Measurements from ENCODE around the gene ELMO2. TPM values are rescaled to one million over a fixed set of nuclear protein-coding genes. Genes with fewer than 3 reads are reported as not detected.
A peak's percentile ranks its signal among the peaks of the same experiment; 100 is the strongest.

Gene ELMO2, protein sequence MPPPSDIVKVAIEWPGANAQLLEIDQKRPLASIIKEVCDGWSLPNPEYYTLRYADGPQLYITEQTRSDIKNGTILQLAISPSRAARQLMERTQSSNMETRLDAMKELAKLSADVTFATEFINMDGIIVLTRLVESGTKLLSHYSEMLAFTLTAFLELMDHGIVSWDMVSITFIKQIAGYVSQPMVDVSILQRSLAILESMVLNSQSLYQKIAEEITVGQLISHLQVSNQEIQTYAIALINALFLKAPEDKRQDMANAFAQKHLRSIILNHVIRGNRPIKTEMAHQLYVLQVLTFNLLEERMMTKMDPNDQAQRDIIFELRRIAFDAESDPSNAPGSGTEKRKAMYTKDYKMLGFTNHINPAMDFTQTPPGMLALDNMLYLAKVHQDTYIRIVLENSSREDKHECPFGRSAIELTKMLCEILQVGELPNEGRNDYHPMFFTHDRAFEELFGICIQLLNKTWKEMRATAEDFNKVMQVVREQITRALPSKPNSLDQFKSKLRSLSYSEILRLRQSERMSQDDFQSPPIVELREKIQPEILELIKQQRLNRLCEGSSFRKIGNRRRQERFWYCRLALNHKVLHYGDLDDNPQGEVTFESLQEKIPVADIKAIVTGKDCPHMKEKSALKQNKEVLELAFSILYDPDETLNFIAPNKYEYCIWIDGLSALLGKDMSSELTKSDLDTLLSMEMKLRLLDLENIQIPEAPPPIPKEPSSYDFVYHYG
- total RNA-seq, result 16.4 TPM

DNA sequence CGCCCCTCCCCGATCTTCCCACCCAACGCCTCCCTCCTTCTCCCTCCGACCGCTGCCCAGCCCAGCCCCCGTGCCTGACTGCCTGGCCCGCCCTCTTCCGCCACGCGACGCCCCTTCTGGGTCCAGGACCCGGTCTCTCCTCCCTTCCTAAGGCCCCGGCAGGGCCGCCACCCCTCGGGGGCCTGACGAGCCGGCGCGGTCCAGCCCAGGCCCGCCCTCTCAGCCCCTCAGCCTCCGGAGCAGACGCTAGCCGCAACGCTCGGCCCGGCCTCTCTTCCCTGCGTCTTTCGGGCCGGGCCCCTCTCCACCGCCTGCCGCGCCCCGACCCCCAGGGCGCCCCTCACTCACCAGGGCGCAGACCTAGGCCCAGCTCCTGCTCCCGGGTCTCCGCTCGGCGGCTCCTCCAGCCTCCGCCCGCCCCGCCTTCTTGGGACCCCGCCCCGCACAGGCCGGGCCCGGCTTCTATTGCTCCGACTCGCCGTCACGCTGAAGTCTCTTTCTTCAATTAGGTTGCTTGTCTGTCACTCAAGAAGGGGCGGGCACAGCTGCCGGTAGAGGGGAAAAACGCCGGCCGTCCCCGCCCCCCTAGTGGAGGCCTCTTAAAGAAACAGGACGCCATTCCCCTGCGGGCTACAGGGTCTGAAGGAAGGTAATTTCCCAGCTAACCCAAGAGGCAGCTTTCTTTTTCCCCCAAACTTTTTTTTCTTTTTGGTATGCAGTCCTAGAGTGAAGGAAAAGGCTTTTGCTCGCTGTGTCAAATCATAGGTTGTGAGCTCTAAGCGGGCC lies at the start of gene ELMO2:
Gene ELMO2, minus strand, starts transcription at position 416 of the 786 bp plus-strand sequence. CDS start 12,133 bp downstream, outside the sequence.
- ATAC-seq (peak; percentile 85), DNase-seq (ENCODE audit: low spot score) (peak; percentile 97)

DNA sequence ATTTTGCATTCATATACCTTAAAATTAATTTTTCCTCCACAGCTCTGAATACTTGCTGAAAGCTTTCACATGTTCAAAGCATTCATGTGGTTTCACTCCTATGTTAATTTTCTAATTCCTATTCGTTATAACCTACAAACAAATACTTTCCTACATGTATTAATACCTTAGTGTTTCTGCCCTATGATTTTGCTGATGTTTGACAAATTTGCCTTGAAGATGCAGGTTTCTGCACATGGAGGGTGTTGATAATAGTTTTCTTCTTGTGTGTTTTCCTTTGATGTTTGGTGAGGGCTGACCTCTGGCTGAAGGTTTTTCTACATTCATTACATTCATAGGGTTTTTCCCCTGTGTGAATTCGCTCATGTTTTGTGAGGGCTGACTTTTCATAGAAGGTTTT lies 49.3 kb upstream of the ELMO2 start:
- DNase-seq (ENCODE audit: low spot score), result no peak
- ATAC-seq, result no peak

DNA sequence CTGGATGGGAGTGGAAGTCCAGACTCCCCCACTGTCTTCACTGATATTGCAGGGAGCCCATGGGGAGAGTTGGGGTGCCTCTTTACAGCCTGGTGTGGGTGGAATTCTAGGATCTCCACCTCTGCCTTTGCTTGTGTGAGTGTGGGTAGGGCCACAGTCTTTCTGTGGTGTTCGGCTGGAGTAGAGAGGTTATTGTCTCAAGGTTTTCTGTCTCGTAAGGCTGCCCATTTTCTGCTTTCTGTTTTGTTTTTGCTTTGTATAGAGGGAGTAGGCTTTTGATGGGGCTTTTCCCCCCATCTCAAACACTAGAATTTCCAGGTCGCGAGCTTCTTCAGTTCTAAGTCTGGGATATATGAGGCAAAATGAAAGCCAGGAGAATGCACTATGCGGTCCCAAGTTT lies 40.4 kb upstream of the ELMO2 start:
- DNase-seq (ENCODE audit: low spot score) (no peak), ATAC-seq (no peak)

DNA sequence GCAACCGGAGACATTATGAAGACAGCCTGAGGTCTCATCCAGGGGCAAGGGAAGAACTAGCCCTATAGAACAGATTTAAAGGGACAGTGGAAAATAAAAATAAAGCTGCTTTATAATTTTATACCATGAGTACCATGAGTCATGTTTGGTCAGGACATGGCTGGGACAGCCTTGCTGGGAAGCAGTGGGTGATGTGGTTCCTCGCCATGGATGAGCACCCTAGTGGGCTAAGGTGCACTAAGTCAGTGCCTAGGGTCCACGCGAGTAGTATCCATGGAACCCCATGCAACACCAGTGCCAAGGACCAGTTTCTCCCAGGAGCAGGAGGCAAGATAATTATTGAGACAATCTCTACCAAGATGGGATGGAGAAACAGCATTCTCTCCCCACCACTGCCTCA lies 33.4 kb upstream of the ELMO2 start:
- ATAC-seq, result no peak
- DNase-seq (ENCODE audit: low spot score), result no peak

DNA sequence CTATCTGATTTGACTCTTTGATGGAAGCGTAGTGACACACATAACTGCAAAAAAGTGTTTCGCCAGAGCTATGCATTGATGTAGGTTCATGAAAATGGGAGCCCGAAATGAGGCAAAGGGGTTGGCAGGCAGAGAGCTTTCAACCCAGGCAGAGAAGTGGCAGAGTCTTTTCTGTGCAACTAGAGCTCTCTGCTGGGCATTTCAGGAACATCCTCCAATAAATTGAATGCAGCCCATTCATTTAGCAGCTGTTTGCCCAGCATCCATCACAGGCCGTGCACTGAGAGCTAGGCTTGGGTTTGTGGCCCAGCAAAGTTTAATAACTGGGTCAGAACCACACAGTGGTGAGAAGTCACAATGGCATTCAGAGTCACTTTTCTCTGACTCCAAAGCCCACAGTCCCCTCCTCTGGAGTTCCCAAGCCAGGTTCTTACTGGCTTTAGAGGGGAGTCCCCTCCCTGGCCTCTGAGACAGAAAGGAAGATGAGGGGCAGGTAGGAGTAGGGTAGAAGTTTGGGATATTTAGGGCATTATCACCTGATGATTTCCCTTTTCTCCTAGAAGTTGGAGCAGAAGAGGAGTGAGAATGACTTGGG lies 31.8 kb upstream of the ELMO2 start:
- ATAC-seq, result peak; percentile 79
- no peak for DNase-seq (ENCODE audit: low spot score)

DNA sequence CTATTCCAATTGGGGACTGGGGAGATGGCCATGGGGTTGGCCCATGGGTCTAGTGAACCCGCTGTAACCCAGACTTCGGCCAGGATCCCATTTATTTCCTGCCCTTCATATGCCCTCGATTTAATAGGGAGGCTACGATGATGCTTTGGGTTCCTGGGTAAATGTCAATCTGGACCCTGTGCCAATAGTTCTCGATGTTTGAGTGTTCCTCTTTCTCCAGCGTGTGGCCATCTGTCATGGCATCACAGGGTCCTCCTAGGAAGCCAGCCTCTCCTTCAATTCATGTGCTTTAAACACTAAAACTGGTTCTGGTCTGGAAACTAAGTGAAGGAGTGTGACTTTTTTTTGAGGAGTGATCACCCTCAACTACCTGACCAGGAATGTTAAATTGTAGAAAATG lies 28.7 kb upstream of the ELMO2 start:
- no peak for DNase-seq (ENCODE audit: low spot score)
- ATAC-seq, result no peak

DNA sequence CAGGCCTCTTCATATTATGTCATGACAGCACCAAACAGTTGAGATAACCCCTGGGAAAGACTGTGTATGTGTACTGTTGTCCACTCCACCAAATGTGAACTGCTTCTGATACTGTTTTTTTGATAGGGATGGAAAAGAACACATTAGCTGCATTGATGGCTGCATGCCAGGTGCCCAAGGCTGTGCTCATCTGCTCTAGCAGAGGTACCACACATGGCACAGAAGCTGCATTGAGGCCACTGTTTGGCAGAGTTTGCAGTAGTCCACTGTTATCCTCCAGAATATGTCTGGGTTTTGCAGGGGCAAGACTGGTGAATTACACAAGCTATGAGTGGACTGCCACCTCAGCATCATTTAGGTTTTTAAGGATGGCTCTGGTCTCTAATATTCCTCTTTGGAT lies 28.2 kb upstream of the ELMO2 start:
- no peak for DNase-seq (ENCODE audit: low spot score)
- ATAC-seq, result no peak

DNA sequence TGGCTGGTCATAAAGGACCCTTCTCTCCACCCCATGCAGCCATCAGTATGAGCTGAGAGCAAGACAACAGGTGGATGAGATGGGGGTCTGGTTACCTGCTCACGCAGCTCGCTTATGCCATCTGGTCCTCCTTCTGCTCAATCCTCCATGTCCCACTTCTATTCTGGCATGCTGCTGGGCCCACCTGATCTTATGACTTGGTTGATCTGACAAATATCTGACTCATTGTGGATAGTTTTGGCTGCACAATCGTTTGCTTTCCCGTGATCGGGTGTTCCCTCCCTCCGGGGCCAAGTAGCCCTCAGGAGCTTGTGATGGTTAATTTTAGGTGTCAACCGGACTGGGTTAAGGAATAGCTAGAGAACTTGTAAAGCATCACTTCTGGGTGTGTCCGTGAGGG lies 26.6 kb upstream of the ELMO2 start:
- ATAC-seq (no peak), DNase-seq (ENCODE audit: low spot score) (no peak)

DNA sequence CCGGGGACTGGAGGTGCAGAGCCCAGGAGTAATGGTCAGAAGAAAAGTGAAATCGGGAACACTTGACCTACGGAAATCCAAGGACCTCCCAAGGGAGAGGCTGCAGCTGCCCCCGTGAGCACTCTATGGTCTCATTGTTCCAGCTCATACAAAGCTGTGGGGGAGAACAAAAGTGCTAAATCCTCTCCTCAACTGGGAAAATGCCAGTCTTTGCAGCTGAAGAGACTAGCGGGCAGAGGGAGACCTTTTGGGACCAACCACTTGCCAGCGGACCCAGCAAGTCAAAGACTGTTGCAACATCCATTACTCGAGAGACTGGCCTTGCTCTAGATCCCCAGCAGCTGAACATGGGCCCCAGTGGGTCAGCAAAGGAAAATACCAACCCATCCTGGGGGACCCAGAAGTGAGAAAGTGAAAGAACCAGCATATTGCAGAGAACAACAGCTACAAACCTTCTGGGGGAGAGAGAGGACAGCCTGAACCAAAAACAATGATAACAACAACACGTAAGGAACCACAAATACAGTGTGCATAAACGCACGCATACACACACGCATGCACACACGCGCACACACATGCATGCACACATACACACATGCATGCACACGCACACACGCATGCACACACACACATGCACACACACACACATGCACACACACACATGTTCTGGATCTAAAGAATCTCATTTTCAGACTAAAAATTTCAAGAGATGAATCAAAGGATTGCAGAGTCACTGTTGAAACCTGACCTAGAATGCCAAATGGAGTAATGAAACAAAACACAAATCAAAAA lies 24.7 kb upstream of the ELMO2 start:
- no peak for ATAC-seq
- DNase-seq (ENCODE audit: low spot score), result no peak

DNA sequence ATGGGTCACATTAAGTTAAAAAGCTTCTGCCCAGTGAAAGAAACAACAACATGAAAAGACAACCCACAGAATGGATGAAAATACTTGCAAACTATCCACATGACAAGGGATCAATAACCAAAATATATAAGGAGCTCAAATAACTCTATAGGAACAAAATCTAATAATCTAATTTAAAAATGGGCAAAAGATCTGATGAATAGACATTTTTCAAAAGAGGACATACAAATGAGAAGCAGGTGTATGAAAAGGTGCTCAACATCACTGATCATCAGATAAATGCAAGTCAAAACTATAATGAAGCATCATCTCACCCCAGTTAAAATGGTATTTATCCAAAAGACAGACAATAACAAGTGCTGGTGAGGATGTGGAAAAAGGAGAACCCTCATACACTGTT lies 21.0 kb upstream of the ELMO2 start:
- ATAC-seq, result no peak
- DNase-seq (ENCODE audit: low spot score), result no peak

DNA sequence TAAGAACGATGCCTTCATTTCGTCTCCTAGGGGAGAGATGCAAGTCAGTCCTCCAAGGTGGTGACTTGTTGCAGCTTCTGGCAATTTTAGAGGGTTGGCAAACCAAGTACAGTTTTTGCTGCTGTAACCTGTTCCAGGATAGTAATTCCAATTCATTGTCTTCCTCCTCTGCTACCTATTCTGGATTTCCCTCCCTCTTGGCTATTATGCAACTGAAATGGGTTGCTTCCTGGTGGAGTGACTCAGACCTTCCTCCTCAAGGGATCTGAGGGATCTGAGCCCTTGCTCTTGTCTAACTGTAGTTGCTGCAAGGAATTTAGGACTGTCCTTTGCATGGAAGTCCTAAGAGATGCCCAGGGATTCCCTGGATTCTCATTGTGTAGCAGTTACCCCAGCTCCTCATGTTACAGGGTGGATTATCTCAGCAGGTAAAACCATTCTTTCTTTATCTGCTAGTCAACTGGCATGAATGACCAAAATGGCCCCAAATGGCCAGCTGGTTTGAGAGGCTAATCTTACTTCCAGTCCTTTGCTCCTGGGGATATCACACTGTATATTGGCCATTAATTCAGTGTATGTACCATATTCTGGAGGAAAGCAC lies 17.6 kb upstream of the ELMO2 start:
- DNase-seq (ENCODE audit: low spot score) (no peak), ATAC-seq (no peak)

DNA sequence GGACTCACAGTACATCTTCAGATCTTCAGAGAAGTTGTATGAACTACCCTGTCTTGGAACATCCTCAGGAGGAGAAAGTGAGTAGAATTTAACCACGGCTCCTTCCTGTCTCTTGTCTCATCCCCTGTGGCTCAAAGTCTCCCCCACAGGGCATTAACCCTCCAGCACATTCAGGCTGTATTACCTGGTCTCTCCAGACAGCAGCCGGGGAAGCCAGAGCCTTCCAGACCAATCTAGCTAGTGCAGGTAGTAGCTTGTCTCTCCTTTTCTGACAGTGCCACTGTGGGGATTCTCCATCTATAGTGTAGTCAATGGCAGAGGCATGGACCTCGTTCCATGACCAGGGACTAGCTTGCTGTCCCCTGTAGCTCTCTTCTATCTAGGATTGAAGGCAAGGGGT lies 16.9 kb upstream of the ELMO2 start:
- DNase-seq (ENCODE audit: low spot score), result no peak
- ATAC-seq, result no peak

DNA sequence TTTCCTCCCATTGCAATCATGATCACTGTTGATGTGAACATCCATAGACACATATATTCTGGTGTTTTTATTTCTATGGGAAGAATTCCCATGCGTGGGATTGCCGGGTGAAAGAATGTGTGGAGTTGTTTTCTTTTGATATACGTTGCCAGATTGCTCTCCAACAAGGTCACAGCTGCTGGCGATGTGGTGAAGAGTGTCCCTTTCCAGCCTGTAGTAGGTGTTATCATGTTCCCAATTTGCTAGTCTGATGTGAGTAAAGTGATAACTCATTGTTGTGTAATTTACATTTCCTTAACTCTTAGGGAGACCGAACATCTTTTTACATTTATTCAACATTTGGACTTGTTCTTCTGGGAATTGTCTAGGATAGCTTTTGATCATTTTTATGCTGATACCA lies 14.5 kb upstream of the ELMO2 start:
- DNase-seq (ENCODE audit: low spot score) (no peak), ATAC-seq (no peak)

DNA sequence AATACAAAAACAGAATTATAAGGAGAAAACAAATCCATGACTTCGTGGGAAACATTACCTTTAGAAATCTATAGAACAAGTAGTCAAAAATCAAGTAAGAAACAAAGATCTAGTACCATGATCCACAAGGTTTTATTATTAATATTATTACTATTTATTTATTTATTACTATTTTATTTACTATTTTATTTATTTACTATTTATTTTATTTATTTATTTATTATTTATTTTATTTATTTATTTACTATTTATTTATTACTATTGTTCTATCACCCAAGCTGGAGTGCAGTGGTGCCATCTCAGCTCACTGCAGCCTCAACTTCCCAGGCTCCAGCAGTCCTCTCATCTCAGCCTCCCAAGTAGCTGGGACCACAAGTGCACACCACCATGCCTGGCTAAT lies 13.5 kb upstream of the ELMO2 start:
- no peak for ATAC-seq
- DNase-seq (ENCODE audit: low spot score), result no peak

DNA sequence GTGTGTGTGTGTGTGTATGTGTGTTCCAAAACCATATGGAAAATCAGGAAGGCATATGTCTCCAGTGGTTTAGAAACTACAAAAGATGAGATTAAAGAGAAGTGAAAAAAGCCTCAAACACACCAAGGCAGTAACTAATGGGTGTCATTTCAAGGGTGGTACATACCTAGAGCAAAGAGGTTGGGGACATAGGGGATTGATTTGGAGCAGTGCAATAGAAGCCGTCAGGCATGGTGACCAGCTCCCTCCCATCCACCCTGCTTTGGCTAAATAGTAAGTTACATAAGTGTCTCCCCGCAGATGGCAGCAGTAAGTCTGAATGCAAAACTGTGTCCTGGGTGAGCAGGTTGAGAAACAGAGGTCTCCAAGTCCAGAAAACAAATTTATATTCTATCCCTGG lies 10.4 kb upstream of the ELMO2 start:
- DNase-seq (ENCODE audit: low spot score), result no peak
- ATAC-seq, result no peak

DNA sequence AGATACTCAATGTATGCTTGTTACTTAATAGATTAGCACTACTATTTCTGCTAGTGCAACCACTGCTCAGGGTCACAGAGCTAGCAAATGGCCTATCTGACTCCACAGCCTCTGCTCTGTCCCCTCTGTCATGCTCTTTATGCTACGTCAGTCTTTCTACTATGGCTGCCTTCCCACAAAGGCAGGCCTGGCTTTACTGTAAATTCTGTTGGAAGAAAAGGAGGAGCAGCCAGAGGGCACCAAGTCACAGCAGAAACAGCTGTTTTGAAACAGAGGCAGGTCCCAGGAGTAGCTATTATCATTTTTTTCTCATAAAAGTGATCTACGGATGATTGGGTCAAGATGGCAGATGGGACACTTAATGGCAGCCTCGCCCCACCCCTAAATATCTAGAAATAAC lies 10.0 kb upstream of the ELMO2 start:
- ATAC-seq (no peak), DNase-seq (ENCODE audit: low spot score) (no peak)

DNA sequence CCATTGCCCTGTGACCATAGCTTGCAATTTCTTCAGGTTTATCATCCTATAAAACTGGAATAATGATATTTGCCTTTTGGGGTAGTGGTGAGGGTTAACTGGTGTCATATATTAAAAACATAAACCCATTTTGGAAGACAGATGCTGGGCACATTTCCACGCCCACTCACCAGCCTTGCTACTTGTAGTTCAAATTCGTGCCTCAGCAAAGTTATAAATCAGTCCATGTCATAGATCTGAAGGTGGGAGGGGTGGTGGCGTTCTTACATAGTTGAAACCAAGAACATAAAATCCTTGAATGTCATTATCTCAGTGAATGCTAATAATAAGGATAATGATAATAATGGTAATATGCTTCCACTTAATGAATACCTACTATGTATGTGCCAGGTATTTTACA lies 9.4 kb upstream of the ELMO2 start:
- DNase-seq (ENCODE audit: low spot score) (no peak), ATAC-seq (no peak)

DNA sequence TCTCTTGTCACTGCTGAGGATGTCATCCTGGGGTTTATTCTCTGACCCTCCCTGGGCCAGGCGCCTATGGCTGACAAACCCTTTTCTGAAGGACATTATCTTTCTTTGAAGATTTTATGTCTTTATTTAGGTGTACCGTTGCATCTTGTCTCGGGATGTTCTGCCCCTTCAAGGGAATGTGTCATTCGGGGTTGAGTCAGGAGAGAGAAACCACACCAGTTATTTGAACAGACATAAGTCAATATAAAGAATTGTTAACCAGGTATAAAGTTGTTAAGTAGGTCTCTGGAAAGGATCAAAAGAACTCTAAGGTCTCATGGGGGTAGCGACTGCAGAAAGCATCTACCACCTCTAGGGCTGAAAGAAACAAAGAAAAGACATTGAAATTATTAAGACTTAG lies 8.2 kb upstream of the ELMO2 start:
- no peak for ATAC-seq
- DNase-seq (ENCODE audit: low spot score), result no peak

DNA sequence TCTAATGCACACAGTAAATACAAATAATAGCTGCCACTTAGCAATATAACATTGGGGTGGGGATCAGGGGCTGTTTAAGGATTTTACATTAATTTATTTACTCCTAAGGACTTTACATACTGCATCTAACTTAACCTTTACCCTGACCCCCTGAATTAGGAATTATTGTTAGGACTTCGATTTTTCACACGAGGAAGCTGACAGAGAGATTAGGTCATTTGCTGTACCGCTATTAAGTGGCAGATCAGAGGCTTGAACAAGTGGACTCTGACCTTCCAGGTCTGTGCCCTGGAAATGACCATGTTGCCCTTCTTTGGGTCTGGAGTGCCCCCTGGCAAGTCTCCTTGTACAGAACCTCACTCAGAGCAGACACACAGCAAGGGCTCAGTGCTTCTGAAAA lies 5.2 kb upstream of the ELMO2 start:
- no peak for DNase-seq (ENCODE audit: low spot score)
- no peak for ATAC-seq

DNA sequence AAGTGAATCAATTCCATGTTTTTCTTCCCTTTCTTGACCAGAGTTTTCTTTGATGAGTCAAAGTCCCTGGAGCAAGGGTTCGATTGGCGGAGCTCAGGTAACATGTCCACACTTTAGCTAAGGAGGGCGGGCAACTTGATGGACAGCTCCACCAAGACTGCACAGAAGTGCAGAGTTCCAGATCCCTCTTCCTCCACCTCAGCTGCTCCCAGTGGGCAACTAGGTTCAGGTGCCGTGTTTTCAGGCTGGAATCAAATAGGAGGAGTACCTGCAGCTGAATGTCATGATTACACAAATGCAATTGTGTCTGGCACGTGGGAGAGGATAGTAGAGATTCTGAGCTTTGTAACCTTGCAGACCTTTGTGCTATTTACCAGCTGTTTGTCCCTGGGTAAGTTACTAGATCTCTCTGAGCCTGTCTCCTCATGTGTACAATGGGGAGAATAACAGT lies 1.9 kb upstream of the ELMO2 start:
- no peak for DNase-seq (ENCODE audit: low spot score)
- no peak for ATAC-seq

Measured in left lobe of liver (tissue), 2 donors.